Fibroblast of upper back skin (primary cell): ENCODE data around the gene PEMT.
A peak's percentile ranks its signal among the peaks of the same experiment; 100 is the strongest.

Experiments used
- DNase-seq: peaks from one replicate; pipeline ENCODE4 v3.0.0-alpha.2; 2013

Gene PEMT

DNA sequence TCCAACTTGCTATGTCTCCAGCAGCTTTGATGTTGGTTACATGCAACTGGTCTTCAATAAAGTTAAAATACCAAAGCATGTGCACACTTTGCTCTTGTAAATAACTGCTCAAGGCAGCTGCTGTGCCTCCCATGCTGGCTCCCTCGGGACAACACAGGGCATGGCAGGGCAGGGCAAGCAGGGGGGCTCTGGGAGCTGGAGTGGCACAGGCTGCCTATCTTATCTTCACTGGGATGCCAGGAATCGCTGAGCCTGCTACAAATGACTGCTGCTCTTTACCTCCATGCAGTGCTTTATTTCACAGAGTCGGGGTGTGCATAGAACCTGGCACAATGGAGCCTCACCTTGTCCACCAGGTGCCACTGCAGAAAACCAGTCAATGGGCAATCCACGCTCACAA lies 21.8 kb downstream of the PEMT start:
- DNase-seq = no peak

DNA sequence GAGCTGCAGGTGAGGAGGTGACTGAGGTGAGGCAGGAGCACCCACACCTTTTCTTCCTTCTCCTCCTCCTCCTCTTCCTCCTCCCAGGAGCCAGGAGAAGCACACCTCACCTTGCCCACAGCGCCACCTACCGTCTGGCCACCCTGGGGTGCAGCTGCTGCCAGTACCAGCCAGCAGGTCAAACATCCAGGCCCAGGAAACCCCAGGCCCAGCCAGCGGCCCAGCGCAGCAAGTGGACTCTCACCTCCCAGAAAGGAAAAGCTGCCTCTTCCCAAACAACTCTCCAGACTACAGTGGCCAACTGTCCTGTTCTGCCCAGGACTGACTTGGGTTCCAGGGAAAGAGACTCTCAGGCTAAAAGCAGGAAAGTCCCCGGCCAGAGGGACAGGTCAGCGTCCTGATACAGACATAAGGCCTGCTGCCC lies 22.7 kb downstream of the PEMT start:
- peak; percentile 25 for DNase-seq

DNA sequence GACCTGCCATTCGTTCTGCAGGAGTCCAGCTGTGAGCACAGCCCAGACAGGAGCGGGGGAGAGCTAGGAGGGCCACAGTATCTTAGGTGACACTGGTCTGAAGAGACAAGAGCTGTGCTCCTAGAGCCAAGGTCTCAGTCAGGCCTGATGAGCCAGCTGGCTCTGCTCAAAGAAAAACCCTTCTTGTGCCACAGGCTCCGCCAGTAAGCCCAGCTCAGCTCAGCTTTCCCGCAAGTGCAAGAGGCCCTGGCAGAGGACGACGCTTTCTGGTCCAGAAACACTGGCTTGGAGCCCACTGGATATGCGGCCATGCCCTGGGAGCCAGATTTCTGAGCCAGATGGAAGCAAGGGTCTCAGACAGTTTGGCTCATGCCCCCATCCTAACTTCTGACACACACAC lies 23.9 kb downstream of the PEMT start:
- no peak for DNase-seq

DNA sequence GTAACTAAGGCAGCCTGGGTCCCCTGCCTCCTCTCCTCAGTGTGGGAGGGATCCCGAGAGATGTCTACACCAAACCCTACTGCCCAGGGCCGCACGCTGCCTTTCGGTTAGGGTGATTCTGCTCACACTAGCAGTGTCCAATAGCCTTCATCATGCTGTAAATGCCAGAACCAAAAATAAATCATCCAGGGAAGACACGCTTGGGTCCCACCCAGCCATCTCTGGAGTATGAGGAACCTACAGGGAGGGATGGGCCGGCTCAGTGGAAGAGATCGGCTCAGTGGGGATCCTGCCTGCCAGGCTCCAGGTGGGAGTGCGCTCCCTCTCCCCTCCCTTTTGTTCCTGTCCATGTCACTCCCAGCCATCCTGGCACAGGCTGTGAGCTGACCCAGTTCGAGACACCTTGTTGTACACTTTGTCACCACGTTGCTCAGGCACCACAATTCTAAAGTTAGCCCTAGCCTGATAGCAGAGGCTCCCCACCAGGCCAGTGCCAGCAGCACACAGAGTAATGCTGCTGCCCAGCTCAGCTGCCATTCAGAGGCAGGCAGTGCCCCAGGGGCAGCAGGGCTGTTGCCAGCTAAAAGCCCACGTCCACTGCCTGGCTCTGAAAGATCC lies 24.5 kb downstream of the PEMT start:
- no peak for DNase-seq

DNA sequence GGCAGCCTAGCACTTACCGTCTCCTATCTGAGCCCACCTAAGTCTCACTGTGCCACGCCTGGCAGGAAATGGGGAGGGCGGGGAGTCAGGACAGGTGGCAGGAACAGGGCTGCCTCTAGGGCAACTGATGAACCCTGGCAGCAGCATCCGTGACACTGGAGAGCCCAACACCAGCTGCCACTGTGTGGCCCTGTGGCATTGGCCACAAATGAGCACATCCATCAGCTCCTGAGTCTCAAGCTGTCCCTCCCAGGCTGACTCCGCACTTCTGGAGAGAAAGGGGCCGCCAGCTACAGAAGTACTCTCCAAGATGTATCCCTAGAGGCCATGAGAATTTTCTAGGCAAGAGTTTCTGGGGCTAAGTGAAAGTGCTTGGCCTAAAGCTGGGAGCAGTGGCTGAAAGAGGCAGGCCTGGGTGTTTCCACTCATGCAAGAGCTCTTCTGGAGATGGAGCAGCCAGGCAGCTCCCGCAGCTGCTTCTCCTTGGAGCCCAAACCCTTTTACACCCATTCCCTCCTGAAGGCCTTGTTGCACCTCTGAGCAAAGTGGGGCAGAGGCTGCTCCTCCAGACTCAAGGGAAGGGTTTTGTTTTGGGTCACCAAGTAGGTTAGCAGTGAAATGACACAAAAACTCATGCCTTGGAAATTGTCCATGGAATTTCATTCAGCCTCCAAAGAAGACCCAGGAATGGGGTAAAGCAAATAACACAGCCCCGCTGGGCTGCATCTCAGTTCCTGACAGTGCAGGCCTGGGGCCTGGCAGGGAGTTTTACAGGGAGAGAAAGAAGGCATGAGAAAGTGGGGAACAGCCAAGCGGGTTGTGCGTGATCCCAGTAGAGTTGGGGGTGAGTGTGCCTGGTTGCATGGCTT lies 25.8 kb downstream of the PEMT start:
- DNase-seq = no peak

DNA sequence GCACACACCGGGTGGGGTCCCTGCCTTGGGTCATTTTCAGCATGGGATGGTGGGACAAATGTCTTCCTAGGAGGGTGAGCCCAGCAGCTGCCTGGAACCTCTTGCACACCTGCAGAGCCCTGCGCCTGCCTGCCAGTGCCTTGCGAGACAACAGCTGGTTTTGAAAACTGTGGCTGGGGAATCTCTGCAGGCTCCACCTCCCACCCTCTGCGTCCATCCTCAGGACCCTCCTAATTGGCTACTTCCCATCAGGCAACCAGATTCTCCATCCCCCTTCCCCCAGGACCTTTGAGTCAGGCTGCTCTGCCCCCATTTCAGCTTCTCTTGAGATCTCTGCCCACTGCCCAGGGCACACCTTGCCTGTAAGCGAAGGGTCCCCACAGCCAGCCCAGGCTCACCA lies 26.6 kb downstream of the PEMT start:
- no peak for DNase-seq

DNA sequence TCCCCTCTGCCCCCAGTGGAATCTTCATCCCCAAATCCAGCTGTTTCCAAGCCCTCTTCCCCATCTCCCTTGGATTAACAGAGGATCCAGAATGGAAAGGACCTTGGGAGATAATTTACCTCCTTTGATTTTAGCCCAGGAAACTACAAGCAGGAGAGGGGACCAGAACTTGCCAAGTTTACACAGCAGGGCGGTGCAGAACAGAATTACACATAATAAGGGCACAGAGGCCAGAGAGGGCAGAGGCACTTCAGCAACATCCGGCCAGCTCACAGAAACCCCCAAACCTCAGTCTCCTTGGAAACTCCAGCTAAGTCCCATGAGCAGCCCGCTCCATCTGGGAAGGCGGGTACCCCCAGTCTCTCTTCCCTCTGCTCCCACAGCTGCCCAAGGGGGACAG lies 27.2 kb downstream of the PEMT start:
- DNase-seq = no peak

DNA sequence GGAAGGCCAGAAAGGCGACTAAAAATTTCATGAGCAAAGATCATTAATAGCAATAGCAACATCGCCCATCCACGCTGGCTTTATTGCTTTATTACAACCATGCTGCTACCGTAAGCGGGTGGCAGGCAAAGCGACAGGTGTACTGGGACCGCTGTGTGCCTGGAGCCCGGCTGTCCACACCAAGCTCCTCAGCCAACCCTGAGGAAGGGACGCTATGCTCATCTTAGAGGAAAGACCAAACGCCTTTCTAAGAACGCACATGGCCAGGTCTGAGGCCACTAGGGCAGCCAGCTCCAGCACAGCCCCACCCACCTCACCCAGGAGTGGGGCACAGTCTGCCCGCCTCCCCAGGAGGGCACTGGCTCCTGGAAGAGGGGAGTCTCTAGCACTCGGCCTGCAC lies 28.0 kb downstream of the PEMT start:
- no peak for DNase-seq

DNA sequence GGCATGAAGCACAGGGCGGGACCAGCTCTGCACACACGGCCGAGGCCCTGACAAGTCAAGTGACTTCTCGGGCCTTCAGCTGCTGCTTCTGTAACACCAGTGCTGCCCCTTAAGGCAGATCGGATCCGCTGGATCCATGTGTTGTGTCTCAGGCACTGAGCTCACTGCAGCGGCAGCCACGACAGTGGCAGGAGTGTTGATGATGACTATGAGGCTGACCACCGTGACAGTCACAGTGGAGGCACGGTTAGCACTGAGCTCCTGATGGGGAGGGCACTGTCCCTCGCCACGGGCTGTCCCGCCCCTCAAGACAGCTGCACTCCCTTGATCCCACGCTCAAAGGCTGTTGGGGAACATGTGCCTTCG lies 29.4 kb downstream of the PEMT start:
- no peak for DNase-seq

DNA sequence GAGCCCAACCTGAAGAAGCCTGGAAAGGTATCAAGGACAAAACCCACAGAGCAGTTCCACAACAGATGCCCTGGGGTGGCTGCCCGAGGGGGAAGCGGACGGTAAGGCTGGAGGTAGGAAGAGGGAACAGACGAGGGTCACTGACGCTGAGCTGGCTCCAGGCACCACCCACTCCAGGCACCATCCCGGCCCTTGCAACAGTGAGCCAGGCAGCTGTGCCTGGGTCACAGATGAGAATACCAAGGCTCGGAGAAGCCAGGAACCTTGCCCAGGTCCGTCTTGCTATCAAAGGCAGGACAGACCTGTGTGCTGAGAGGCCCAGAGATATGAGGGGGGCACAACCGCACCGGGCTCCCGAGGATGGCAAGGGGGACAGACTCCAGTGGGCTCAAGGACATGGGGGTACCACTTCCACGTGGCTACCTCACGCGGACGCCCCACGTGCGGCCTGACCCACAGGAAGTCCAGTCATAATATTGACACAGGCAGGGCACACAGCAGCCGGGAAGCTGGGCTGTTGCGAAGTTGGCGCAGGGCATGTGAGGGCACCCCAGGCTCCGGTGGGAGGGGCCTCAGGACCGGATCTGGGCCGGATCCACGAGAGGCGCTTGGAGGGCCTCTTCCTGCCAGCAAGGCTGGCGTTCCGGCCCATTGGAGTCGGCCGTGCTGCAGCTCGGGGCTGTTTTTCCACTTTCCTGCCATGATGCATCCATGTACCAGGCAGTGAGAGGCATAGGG lies 29.9 kb downstream of the PEMT start:
- no peak for DNase-seq

DNA sequence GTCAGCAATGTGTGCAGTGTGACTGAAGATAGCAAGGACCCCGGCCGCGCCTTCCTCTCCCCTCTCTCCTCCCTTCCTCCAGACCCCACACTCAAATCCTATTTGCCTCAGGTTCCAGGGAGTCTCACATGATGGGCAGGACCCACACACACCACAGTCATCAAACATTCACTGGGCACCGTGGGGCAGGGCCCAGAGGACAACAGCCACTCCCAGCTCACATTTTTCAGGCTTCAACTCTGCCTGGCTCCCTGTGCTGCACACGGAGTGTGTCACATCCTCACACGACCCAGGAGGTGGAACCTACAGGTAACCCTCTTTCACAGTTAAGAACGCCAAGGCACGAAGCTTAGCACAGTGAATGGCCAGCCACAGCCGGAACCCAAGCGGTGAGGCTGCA lies 30.5 kb downstream of the PEMT start:
- DNase-seq = no peak

DNA sequence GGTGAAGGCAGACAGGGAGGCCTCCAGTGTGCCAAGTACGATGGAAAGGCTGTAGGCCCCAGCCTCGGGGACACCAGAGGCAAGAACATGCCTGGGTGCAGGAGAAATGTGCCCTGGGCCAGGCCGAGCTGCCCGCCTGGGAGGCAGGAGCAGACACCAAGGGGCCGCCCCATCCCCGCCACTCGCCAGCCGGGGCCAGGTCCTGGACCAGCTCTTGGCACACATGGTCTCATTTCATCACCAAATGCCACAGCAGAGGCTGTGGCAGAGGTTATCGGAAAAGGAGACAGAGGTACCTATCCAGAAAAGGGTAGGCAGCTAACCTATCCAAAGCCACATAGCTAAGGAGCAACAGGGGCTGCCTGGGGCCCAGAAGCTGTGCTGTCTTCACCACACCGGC lies 31.3 kb downstream of the PEMT start:
- no peak for DNase-seq

DNA sequence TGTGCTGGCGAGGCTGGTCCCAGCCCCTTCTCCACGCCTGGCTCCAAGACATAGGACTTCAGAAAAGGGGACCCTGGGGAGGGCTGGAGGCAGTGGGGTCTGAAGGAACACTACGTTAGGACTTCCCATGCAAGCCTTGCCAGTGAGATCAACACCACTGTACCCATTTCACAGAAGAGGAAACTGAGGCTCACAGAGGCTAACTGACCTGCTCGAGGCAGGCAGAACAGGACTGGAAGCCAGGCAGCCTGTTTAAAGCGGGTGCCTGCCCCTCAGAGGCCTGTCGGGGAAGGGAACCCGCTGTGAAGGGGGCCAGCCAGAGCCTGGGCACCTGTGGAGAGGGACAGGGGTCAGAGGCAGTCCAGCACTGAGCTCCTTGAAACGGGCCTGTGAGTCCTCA lies 32.3 kb downstream of the PEMT start:
- DNase-seq = no peak

DNA sequence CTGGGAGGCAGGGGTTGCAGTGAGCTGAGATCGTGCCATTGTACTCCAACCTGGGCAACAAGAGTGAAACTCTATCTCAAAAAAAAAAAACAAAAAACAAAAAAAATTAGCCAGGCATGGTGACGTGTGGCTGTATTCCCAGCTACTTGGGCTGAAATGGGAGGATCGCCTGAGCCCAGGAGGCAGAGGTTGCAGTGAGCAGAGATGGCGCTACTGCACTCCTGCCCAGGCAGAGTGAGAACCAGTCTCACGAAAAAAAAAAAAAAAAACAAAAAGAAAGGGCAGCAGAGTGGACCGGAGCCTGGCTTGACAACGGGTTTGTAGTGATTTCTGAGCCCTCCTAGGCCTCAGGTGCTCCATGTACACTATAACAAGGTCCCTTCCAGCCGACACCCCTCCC lies 33.1 kb downstream of the PEMT start:
- DNase-seq = no peak

DNA sequence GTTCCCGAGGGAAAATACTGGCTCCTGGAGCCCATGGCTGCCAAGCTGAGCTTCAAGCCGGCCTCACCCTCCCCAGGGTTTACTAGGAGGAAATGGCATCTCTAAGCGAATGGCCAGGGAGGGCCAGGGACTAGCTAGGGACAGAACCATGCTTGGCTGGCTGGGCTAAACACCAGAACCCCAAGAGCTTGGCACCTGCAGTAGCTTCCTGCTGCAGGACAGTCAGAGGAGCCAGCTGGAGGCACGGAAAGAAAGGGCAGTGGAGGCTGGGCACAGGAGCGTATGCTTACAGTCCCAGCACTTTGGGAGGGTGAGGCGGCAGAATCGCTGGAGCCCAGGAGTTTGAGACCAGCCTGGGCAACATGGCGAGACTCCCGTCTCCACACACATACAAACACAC lies 33.7 kb downstream of the PEMT start:
- DNase-seq = no peak

DNA sequence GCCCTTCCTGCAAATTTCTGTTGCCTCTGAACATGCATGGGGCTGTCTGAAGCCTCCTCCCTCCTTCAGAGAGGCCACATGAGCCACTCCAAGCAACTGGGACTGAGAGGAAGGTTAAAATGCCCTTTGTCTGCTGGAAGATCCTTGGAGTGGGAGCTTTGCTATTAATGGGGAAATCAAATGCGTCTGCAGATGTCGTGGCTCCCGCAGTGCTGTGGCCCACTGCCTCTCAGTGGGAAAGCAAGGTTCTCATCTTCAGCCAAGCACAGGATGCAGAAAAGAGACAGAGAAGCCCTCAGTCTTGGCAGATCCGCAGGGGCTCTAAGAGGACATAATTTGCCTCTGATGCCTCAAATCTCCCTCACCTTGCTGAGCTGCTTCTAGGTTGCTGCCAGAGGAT lies 34.8 kb downstream of the PEMT start:
- no peak for DNase-seq

DNA sequence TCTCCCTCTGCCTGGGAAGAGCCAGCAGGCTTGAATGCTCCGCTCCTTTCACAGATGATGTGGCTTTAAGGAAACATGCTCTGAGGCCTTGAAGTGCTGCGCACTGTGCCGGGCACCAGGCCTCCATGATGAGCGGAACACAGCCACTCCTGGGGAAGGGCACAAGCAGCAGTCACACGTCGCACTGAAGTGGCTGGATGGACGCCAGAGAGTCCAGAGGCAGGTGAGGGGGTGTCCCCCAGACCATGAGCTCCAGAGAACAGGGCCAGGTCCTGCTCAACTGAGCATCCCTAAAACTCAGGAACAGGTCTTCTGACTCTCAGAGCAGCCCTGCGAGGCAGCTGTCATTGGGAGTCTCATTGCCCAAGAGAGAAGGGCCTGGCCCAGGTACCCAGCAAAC lies 35.6 kb downstream of the PEMT start:
- no peak for DNase-seq

DNA sequence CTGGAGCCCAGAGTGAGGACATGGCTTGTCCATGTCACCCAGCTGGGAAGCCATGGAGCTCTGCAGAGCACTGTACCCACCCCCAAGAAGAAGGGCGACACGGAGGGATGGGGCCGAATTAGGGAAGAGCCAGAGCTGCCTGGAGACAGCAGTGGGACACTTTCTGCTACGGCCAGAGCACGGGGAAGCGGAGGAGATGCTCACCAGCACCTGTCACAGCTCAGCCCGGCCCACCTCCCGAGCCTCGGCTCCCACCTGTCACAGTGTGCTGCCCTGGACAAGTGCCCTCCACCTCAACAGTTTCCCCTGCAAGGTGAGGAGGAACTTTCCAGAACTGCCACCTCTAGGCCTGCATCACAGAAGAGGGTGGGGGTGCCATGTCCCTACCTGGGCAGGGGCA lies 36.4 kb downstream of the PEMT start:
- DNase-seq = no peak

DNA sequence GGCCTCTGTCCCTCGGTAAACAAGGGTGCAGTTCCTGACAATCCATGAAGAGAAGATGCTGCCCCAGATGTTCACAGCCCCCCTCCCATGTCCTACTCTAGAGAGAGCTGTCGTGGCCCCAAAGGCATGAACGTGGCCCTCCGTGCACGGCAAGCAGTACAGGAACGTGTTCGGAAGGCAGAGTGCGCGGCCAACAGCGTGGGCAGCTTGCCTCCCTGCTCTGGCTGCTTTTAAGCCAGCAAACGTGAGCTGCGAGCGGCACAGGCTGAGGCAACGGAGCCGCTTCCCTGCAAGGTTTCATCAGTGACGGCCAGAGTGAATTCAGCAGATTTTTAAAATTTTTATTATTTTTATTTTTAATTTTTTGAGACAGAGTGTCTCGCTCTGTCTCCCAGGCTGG lies 37.2 kb downstream of the PEMT start:
- no peak for DNase-seq

DNA sequence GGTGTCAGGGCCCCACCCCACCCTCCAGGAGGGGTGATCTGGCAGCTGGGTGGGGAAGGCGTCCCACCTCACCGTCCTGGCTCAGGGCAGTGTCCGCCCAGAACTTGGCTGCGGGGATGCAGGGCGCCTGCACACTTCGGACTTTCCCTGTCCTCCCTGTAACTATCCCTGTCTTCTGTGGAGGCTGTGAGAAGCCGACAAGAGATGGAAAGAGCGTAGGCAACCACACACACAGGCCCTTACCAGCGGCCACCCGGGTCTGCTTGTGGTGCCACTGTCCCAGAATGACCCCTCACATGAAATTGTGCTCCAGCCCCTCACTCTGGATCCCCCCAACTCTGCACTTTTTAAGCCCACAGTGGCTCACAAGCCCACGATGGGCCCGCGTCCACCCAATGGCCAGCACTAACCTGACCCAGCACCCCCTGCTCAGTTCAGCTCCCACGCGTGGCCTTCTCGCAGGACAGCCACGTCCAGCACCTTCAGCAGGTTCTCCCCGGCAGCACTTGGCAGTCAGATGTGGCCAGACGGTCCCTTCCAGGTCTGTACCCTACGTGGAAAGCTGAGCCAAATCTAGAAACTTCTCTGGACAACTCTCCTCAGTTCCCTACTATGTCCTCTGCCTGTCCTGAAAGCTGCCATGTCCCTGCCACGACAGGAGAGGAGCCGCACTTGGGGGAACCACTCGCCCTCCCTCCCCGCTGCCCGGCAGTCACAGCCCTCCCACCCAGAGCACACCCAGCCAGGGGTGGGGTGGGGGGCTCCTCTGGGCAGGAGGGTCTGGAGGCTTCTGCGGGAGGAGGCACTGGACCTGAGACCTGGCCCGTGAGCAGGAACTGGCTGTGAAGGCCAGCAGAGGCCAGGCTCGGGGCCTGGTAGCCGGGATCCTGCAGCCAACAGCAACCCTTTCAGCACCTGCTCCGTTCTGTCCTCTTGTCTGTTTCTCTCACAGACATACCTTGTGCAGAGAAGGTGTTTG lies 38.0 kb downstream of the PEMT start:
- DNase-seq = no peak

DNA sequence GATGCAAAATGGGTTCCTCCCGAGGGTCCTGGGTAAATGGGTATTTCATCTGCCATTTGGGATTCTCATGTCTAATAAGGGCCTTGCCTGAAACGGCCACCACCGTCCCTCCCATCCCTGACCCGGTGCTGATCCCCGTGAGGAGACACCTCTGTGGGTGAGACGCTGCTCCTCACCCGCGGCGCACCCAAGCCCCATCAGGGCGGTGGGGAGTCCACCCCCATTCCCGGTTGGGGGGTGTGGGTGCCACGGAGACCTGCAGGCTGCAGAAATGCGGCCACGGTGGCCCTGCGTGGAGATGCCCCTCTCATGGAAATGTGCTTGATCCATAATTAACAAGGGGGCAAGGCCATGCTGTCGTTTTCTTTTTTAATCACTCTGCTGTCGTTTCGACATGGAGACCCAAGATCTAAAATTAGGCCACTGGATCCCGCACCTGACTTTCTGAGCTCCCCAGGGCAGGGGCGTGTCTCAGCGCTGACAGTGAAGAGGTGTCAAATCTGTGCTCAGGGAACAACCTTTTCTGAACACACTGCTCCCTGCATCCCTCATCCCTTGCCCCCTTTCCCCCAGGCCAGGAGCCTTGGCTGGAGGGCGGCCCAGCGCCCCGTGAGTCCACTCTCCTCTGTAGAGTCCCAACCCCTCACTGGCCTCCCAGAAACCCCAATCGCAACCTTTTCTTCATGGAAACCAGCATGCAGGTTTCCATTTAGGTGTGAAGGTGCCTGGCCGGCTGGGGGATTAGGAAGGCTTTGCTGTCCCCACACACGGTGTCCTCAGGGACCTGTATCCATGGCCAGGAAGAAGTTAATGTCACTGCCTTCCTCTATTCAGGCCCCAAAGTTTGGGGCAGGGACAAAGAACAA lies 38.9 kb downstream of the PEMT start:
- no peak for DNase-seq

DNA sequence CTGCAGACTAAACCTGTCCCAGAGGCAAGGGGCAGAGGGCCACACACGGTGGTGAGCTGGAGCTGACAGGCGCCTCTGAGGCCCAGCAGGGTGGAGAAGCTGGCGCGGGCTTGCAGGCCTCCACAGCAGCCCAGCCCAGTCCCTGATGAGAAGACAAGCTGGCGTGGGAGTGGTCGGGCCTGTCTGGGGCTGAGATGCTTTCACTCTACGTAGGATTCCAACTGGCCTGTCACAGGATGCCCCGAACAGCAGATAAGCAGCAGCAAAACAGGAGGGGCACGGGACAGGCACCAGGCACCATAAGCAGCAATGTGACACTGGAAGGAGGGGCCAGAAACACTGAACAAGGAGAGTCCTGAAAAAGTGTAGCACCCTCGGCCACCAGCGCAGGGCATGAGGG lies 40.1 kb downstream of the PEMT start:
- peak; percentile 24 for DNase-seq
